GM21381 (cell line): ENCODE data around the gene RPS28.

Source experiments
- ATAC-seq: cut with Tn5 transposase; IDR thresholded peaks from one replicate; pipeline ENCODE4 v1.9.1; 2021; ENCODE audit warnings: mild to moderate bottlenecking, moderate library complexity; ENCODE audit not compliant: unreplicated experiment

Gene RPS28

DNA sequence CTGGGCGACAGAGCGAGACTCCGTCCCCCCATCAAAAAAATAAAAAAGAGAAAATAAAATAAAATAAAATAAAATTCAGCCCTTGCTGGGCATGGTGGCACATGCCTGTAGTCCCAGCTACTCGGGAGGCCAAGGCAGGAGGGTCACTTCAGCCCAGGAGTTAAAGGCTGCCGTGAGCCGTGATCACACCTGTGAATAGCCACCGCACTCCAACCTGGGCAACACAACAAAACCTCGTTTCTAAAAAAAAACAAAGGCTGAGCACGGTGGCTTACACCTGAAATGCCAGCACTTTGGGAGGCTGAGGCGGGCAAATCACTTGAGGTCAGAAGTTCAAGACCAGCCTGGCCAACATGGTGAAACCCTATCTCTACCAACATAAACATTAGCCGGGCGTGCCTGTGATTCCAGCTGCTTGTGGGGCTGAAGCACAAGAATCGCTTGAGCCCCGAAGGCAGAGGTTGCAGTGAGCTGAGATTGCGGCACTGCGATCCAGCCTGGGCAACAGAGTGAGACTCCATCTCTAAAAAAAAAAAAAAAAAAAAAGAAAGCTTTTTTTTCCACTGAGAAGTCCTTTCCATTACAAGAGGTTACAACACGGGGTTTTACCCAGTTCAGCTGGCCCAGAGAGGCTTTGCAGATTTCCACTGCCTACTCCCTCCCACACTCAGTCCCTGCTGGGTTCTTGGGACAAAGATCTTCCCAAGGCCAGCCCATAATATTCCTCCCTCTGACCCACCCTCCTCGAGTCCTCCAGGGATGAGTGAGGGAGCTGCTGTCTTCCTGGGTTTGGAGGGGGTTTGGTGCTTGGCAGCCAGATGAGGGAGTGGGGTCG lies 49.1 kb downstream of the RPS28 start:
- no peak for ATAC-seq

DNA sequence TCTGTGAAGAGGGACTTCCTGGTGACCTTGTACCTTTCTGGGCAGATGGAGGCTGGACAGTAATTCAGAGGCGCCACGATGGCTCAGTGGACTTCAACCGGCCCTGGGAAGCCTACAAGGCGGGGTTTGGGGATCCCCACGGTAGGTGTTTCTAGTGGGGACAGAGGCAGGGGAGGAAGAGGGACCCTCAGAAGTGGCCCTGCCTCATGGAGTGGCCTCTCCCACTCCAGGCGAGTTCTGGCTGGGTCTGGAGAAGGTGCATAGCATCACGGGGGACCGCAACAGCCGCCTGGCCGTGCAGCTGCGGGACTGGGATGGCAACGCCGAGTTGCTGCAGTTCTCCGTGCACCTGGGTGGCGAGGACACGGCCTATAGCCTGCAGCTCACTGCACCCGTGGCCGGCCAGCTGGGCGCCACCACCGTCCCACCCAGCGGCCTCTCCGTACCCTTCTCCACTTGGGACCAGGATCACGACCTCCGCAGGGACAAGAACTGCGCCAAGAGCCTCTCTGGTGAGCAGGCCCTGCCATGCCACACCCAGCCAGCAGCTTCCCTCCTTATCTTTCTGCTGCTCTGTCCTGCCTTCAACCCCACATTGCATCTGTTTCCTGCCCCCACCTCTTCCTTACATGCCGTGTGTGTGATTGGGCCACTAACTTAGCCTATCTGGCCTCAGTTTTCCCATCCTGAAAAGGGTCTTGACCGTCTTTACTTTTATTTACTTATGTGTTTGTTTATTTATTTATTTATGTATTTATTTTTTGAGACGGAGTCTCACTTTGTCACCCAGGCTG lies 49.9 kb downstream of the RPS28 start:
- ATAC-seq, result no peak
